GM23338 (cell line): ENCODE measurements around the gene MFRP. TPM values are rescaled to one million over a fixed set of nuclear protein-coding genes. Genes with fewer than 3 reads are reported as not detected.

Source experiments
- CREB1 ChIP-seq: fragments of 250-450 bp; sonication (Bioruptor Pico); IDR thresholded peaks from 2 replicates; pipeline ENCODE4 v1.5.0; 2020; ENCODE audit warnings: low read depth, mild to moderate bottlenecking, moderate library complexity
- ETS1 ChIP-seq: IDR thresholded peaks from 2 replicates; pipeline ENCODE4 v1.6.1; 2016; ENCODE audit warnings: antibody characterized with exemption
- EZH2phosphoT487 ChIP-seq: fragments of 200-600 bp; sonication (generic); IDR thresholded peaks from one replicate; pipeline ENCODE4 v1.8.1; 2018; ENCODE audit warnings: antibody characterized with exemption; ENCODE audit not compliant: unreplicated experiment
- REST ChIP-seq: IDR thresholded peaks from one replicate; pipeline ENCODE4 v1.6.1; 2018; ENCODE audit warnings: antibody characterized with exemption; ENCODE audit not compliant: unreplicated experiment
- ZNF462 ChIP-seq: fragments of 250-450 bp; sonication (Bioruptor Pico); IDR thresholded peaks from 2 replicates; pipeline ENCODE4 v1.5.0; 2020; ENCODE audit warnings: mild to moderate bottlenecking, moderate library complexity
- polyA plus RNA-seq: library from polyadenylated mRNA; unstranded; fragments of >200 nt; fragmentation: Nextera tagmentation; extraction: Ambion mirVana; gene quantifications from 2 replicates; pipeline ENCODE4 v1.2.1, GENCODE V29; 2016
- total RNA-seq: library from RNA; depleted of rRNA; stranded (reverse); fragments of >200 nt; shearing (Covaris generic); gene quantifications from 2 replicates; pipeline ENCODE4 v1.2.3, GENCODE V29; 2014

The MFRP gene
- total and polyA plus RNA-seq, 2 experiments from 2014 or later, result 0.03 TPM; not detected in 1

GRCh38 chr11:119336744-119337469, 9.6 kb downstream of the MFRP start (continued):
- TF ChIP-seq ZNF462 (CRISPR knock-in tag) (no peak), ETS1 (no peak), CREB1 (CRISPR knock-in tag) (no peak), EZH2phosphoT487 (no peak), REST (no peak)
